ENCODE measurements around the gene MAP2K3. TPM values are rescaled to one million over a fixed set of nuclear protein-coding genes. Genes with fewer than 3 reads are reported as not detected.

The MAP2K3 gene
- total and polyA plus RNA-seq, 2 of the 4 experiments (the other 2 are of a cell fraction), result 23.5 to 82.2 TPM

DNA sequence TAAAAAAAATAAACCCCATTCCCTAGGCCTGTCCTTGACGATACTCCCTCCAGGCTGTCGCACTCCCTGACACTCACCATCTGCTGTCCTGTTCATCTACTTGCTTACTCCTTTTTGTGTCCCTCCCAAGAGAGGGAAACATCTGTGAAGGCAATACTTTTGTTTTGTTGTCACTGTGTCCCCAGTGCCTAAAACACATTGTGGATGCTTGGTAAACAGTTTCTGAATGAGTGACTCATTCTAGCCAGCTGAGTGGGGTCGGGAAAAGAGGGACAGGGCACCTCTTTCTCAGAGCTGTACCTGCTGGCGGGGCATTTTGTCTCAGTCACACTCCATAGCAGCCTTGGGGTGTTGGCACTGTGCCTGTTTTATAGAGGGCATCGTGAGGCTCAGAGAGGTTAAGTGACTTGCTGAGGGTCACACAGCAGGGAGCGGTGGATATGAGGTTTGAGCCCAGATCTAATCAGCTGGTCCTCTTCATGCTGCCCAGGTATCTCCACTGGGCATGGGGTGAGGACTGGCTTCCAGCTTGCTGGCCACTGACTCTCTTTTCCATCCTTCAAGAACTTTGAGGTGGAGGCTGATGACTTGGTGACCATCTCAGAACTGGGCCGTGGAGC lies 15.6 kb downstream of the MAP2K3 start:
- peaks cover 22 to 57% of the 10 kb centered on the region in 2 experiments for H3K79me1 ChIP-seq (ENCODE audit: low read depth in 1 of 2, low read length in 2 of 2)
- peaks cover 15% of the 10 kb centered on the region for H3K4me1 ChIP-seq (ENCODE audit: control insufficient read depth, insufficient read depth, low read length)
- no peak overlapping the region for H2BK5ac ChIP-seq (ENCODE audit: low read depth, low read length, poor library complexity, severe bottlenecking)
- no peak overlapping the region for H2BK20ac ChIP-seq (ENCODE audit: low read depth, low read length)
- H3K27ac ChIP-seq (ENCODE audit: insufficient read depth, low read length), result no peak overlapping the region
- DNase-seq, result no peak
- no peak overlapping the region for H3K9ac ChIP-seq (ENCODE audit: low read depth, low read length)
- POLR2A ChIA-PET (ENCODE audit: unreplicated experiment), result no interaction called here
- no peak overlapping the region for H3K14ac ChIP-seq (replicated peaks; ENCODE audit: low read depth, low read length)
- WGBS, 2 experiments (ENCODE audit: extremely low coverage in 2 of 2, insufficient read length in 1 of 2), result 62% methylated on average over 6 of the region's 7 CpGs; no CpG with 5 or more reads in 1 of the 2 experiments
- intact Hi-C loops (cut with micrococcal nuclease) (no loop called here), in situ Hi-C loops (cut with MboI; ENCODE audit: low sequenced_read_pairs) (loop anchor here (25.0 kb wide), 1 partner anchor 487 kb away; no protein-coding TSS in a partner anchor), dilution Hi-C loops (cut with HindIII; ENCODE audit: low sequenced_read_pairs, unreplicated experiment) (no loop called here)
- no peak overlapping the region for H4K8ac ChIP-seq (ENCODE audit: low read depth in 2 of 2, low read length in 2 of 2)
- no peak overlapping the region for H3K4me3 ChIP-seq (ENCODE audit: insufficient read depth, low read depth, low read length)
- H3K4ac ChIP-seq (ENCODE audit: low read depth, low read length), result no peak overlapping the region
- no TSS peak for BruUV-seq (replicated peaks)
- CTCF ChIA-PET, result no interaction called here
- no peak overlapping the region for H4K91ac ChIP-seq (ENCODE audit: insufficient read depth, low read depth, low read length)
- H2BK120ac ChIP-seq (ENCODE audit: low read depth, low read length), result no peak overlapping the region
- no peak overlapping the region for H2AK5ac ChIP-seq (ENCODE audit: low read depth, low read length)
- no peak overlapping the region for H4K5ac ChIP-seq (ENCODE audit: low read depth, low read length)
- H3K36me3 ChIP-seq (ENCODE audit: control insufficient read depth, insufficient read depth, low read length), result peaks cover 54% of the 10 kb centered on the region
- H3K56ac ChIP-seq (ENCODE audit: extremely low read depth, insufficient read depth, low read length), result no peak overlapping the region
- H3K9me1 ChIP-seq (ENCODE audit: insufficient read depth, low read length), result no peaks in the 10 kb centered on the region
- H3K23ac ChIP-seq (ENCODE audit: low read depth, low read length), result no peak overlapping the region
- H3K4me2 ChIP-seq (ENCODE audit: low read depth, low read length), result no peak overlapping the region
- peaks cover 70% of the 10 kb centered on the region for H4K20me1 ChIP-seq (ENCODE audit: insufficient read depth, low read length)
- no peak for ATAC-seq (ENCODE audit: low read depth)
- no peaks in the 10 kb centered on the region; the same call in 1 of the 2 replicates for H3K9me3 ChIP-seq (ENCODE audit: control insufficient read depth, insufficient read depth, low read length)
- peak overlapping the region; percentile 44 for H2AK9ac ChIP-seq (replicated peaks; ENCODE audit: low read depth, low read length, poor library complexity)
- no peak for TF ChIP-seq RAD21 (IDR thresholded peaks at IDR 0.05; ENCODE audit: low read length)
- TF ChIP-seq, protein P1, sequence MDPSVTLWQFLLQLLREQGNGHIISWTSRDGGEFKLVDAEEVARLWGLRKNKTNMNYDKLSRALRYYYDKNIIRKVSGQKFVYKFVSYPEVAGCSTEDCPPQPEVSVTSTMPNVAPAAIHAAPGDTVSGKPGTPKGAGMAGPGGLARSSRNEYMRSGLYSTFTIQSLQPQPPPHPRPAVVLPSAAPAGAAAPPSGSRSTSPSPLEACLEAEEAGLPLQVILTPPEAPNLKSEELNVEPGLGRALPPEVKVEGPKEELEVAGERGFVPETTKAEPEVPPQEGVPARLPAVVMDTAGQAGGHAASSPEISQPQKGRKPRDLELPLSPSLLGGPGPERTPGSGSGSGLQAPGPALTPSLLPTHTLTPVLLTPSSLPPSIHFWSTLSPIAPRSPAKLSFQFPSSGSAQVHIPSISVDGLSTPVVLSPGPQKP (IDR thresholded peaks at IDR 0.05; ENCODE audit: borderline replicate concordance, low read depth, low read length), result no peak
- TF ChIP-seq CHD1 (IDR thresholded peaks at IDR 0.05; ENCODE audit: low read depth, low read length), result no peak
- no peak for TF ChIP-seq POLR2A (IDR thresholded peaks at IDR 0.05; ENCODE audit: low read depth, low read length)
- no peak for TF ChIP-seq MXI1 (IDR thresholded peaks at IDR 0.05; ENCODE audit: borderline replicate concordance, low read depth, low read length)
- TF ChIP-seq MAZ (IDR thresholded peaks at IDR 0.05; ENCODE audit: borderline replicate concordance, low read depth, low read length), result no peak
- TF ChIP-seq RCOR1 (IDR thresholded peaks at IDR 0.05; ENCODE audit: insufficient replicate concordance, low read length), result no peak
- TF ChIP-seq MAFK (IDR thresholded peaks at IDR 0.05; ENCODE audit: low read depth, low read length), result no peak
- no peak overlapping the region for H3K18ac ChIP-seq (ENCODE audit: low read depth, low read length)
- H3K27me3 ChIP-seq (ENCODE audit: control insufficient read depth, insufficient read depth, low read length), result no peaks in the 10 kb centered on the region
- no peak overlapping the region for H2AFZ ChIP-seq (replicated peaks; ENCODE audit: low read length, poor library complexity)
- no peak overlapping the region for H2BK15ac ChIP-seq (ENCODE audit: low read depth, low read length)
